Tibial nerve (tissue), 4 donors: ENCODE measurements around the gene B3GAT1. TPM values are rescaled to one million over a fixed set of nuclear protein-coding genes. Genes with fewer than 3 reads are reported as not detected.

ENCODE experiments used
- DNase-seq, 2 donors: peaks; one replicate each; pipeline ENCODE4 v3.0.0-alpha.2; 2019; ENCODE audit warnings: low spot score in 2 of 2
- H3K27ac ChIP-seq, 4 donors: fragments of 200-600 bp; sonication (generic) in 3 of 4; one replicate each; pipeline ENCODE4 v1.5.1; 2017 to 2019; ENCODE audit warnings: mild to moderate bottlenecking in 1 of 4
- H3K27me3 ChIP-seq, 2 donors: fragments of 200-600 bp; sonication (generic) in 1 of 2; one replicate each; pipeline versions ENCODE4 v1.5.1 to v1.6.0; 2017 to 2019
- H3K36me3 ChIP-seq, 3 donors: fragments of 200-600 bp; sonication (generic); one replicate each; pipeline ENCODE4 v1.5.1; 2018 to 2019
- H3K4me1 ChIP-seq, 4 donors: fragments of 200-600 bp; sonication (generic) in 3 of 4; one replicate each; pipeline ENCODE4 v1.5.1; 2017 to 2019
- H3K4me3 ChIP-seq, 4 donors: fragments of 200-600 bp; sonication (generic) in 3 of 4; one replicate each; pipeline ENCODE4 v1.5.1; 2017 to 2019; ENCODE audit warnings: mild to moderate bottlenecking in 1 of 4, moderate library complexity in 1 of 4
- H3K9me3 ChIP-seq, 4 donors: fragments of 200-600 bp; sonication (generic) in 3 of 4; one replicate each; pipeline ENCODE4 v1.5.1; 2017 to 2019
- CTCF ChIP-seq, 5 experiments: fragments of 200-600 bp in 3 of 5; fragments of 450-650 bp in 2 of 5; sonication (generic) in 3 of 5; IDR thresholded peaks; one replicate each; pipeline ENCODE4 v1.5.1; 2016 to 2019; ENCODE audit warnings: antibody characterized with exemption in 5 of 5, mild to moderate bottlenecking in 3 of 5, moderate library complexity in 2 of 5
- EP300 ChIP-seq, 2 donors: sonication (generic); formaldehyde crosslinking; IDR thresholded peaks; one replicate each; pipeline ENCODE4 v1.6.1; 2017; ENCODE audit warnings: antibody characterized with exemption in 2 of 2, mild to moderate bottlenecking in 1 of 2
- POLR2A ChIP-seq, 2 donors: fragments of 450-650 bp; IDR thresholded peaks; one replicate each; pipeline ENCODE4 v1.6.1; 2017; ENCODE audit warnings: antibody characterized with exemption in 2 of 2, mild to moderate bottlenecking in 2 of 2, moderate library complexity in 2 of 2
- WGBS, 2 donors: methylation state at CpG; one replicate each; pipeline ENCODE4 v1.1.5; 2018; 5-methylcytosine and 5-hydroxymethylcytosine counted together
- total RNA-seq, 4 donors: library from RNA; depleted of rRNA; stranded (reverse); fragments of >200 nt; gene quantifications; one replicate each; pipeline ENCODE4 v1.1.0, GENCODE V29; 2016

Gene B3GAT1
- total RNA-seq, 4 donors from 2014 or later = 6.6 to 18.0 (median 9.1) TPM

- no peaks in the 10 kb centered on the region for H3K36me3 ChIP-seq
- no peaks in the 10 kb centered on the region for H3K9me3 ChIP-seq
- DNase-seq = peak; percentile 41 to 54
- 3 to 6% methylated on average over 25 to 33 of the region's 80 CpGs for WGBS, 2 donors
- peak within 1 kb of the TSS in 1 of 4 donors; percentile 13 for H3K27ac ChIP-seq
- H3K4me3 ChIP-seq = peak within 1 kb of the TSS; percentile 36 to 63 (median 50)
- no peak for TF ChIP-seq CTCF (IDR thresholded peaks at IDR 0.05)
- TF ChIP-seq EP300 (IDR thresholded peaks at IDR 0.05) = no peak
- H3K27me3 ChIP-seq = no peaks in the 10 kb centered on the region
- peaks cover 0 to 24% (median 7%) of the 10 kb centered on the region in 4 donors for H3K4me1 ChIP-seq
Measured at GRCh38 chr11:134331354-134332188, 80.5 kb downstream of the B3GAT1 start, which contains the start of gene GLB1L2. Gene GLB1L2 (plus strand): TSS chr11:134331988. CDS start chr11:134332062, 74 bp downstream.

- H3K27me3 ChIP-seq = no peaks in the 10 kb centered on the region
- TF ChIP-seq POLR2A (IDR thresholded peaks at IDR 0.05) = no peak
- TF ChIP-seq EP300 (IDR thresholded peaks at IDR 0.05) = no peak
- TF ChIP-seq CTCF (IDR thresholded peaks at IDR 0.05) = no peak
- no peak overlapping the region for H3K27ac ChIP-seq
- peak overlapping the region; percentile 2 to 63 (median 36) for H3K4me3 ChIP-seq
- H3K36me3 ChIP-seq = no peaks in the 10 kb centered on the region
- WGBS, 2 donors = 24 to 26% methylated on average over 22 of the region's 22 CpGs
- no peaks in the 10 kb centered on the region for H3K9me3 ChIP-seq
- no peak for DNase-seq
- H3K4me1 ChIP-seq = peaks cover 0 to 24% (median 7%) of the 10 kb centered on the region in 4 donors
Measured at GRCh38 chr11:134330611-134331353, 81.3 kb downstream of the B3GAT1 start.

Other genes with a start within 250 kb of the B3GAT1 start
- 10 to 100 TPM in 2 of 4 donors, 1 to 10 TPM in 2; 8.2 to 14.7 (median 10.3) TPM for gene NCAPD3, start 188.3 kb downstream of the B3GAT1 start, total RNA-seq
- gene VPS26B, start 187.6 kb downstream of the B3GAT1 start, total RNA-seq = 10 to 100 TPM; 32.7 to 35.9 (median 33.3) TPM
- gene THYN1, start 158.9 kb downstream of the B3GAT1 start, total RNA-seq = 10 to 100 TPM; 46.0 to 65.7 (median 53.3) TPM
- 10 to 100 TPM; 26.0 to 35.1 (median 30.1) TPM for gene ACAD8, start 158.7 kb downstream of the B3GAT1 start, total RNA-seq
- gene GLB1L3, start 135.9 kb downstream of the B3GAT1 start, total RNA-seq = not detected
- gene GLB1L2, start 80.3 kb downstream of the B3GAT1 start, total RNA-seq = 1 to 10 TPM; 2.0 to 8.1 (median 5.6) TPM